HepG2 (cell line): ENCODE measurements around the gene KCNH8. TPM values are rescaled to one million over a fixed set of nuclear protein-coding genes. Genes with fewer than 3 reads are reported as not detected.
"Not testable (repeated sequence)": the region's sequence is repeated elsewhere in the genome, so short reads cannot be mapped to it uniquely, and the experiment has no call there.

Experiments
- ATAC-seq: fragments of 200-7000 bp; cut with Tn5 transposase; 3 replicates; pipeline ENCODE4 v1.9.1; 2020; ENCODE audit warnings: mild to moderate bottlenecking, moderate library complexity
- BruUV-seq: library from RNA; stranded (reverse); fragments of 400-500 nt; replicated peaks from 2 replicates; lab custom pipeline; 2021; lab: Mats Ljungman, UMichigan
- CTCF ChIA-PET: fragments of 300-600 bp; formaldehyde crosslinking; extraction: SDS; loops from one replicate; lab custom pipeline; 2021; ENCODE audit warnings: low total read pairs, inconsistent platforms, low intra/inter-chr PET ratio; lab: Yijun Ruan, JAX
- POLR2A ChIA-PET: fragments of 350-600 bp; sonication (Branson Sonifier 250); formaldehyde crosslinking; loops from one replicate; lab custom pipeline; 2020; ENCODE audit warnings: antibody characterized with exemption, inconsistent platforms; lab: Yijun Ruan, JAX
- DNase-seq: peaks from one replicate; pipeline ENCODE4 v3.0.0-alpha.2; 2015; ENCODE audit warnings: low spot score
- FAIRE-seq: peaks from 3 replicates; lab custom pipeline; 2011; peaks lifted over from hg19 to GRCh38; lab: Jason Lieb, UNC
- H2AFZ ChIP-seq: one replicate; pipeline ENCODE4 v1.6.1; 2011; ENCODE audit warnings: low read length, inconsistent platforms
- H3K27ac ChIP-seq: fragments of 300-600 bp; 3 replicates; pipeline ENCODE4 v1.8.0; 2011; ENCODE audit warnings: mixed run types, mild to moderate bottlenecking, mixed read lengths, low read length, inconsistent platforms; ENCODE audit not compliant: insufficient read depth; ENCODE audit errors: extremely low read length
- H3K27me3 ChIP-seq, 2 experiments: fragments of 200-600 bp in 1 of 2; 2 replicates in 1 of 2; 3 replicates in 1 of 2; pipeline versions ENCODE4 v1.6.0 to v1.8.0; 2011; ENCODE audit warnings: low read length in 2 of 2, mild to moderate bottlenecking in 2 of 2, moderate library complexity in 2 of 2, inconsistent platforms in 1 of 2; ENCODE audit not compliant: insufficient read depth in 2 of 2, control insufficient read depth in 1 of 2
- H3K36me3 ChIP-seq, 2 experiments: fragments of 200-600 bp in 1 of 2; replicated peaks in 1 of 2; 2 replicates in 1 of 2; 3 replicates in 1 of 2; pipeline versions ENCODE4 v1.5.1 to v1.8.0; 2011; ENCODE audit warnings: low read length in 2 of 2, inconsistent platforms in 1 of 2; ENCODE audit not compliant: insufficient read depth in 2 of 2, control insufficient read depth in 1 of 2
- H3K4me1 ChIP-seq: 2 replicates; pipeline ENCODE4 v1.5.1; 2012; ENCODE audit warnings: low read length, inconsistent platforms; ENCODE audit not compliant: insufficient read depth
- H3K4me2 ChIP-seq: 2 replicates; pipeline ENCODE4 v1.6.0; 2011; ENCODE audit warnings: low read depth, low read length, inconsistent platforms
- H3K4me3 ChIP-seq, 3 experiments: fragments of 200-600 bp in 1 of 3; sonication (generic), shearing (Covaris generic) in 1 of 3; replicated peaks in 1 of 3; 2 replicates each; pipeline ENCODE4 v1.5.1; 2011 to 2016; ENCODE audit warnings: low read length in 3 of 3, inconsistent platforms in 2 of 3, low read depth in 2 of 3, mild to moderate bottlenecking in 2 of 3, control low read depth in 1 of 3, mixed read lengths in 1 of 3; ENCODE audit not compliant: insufficient read depth in 1 of 3
- H3K79me2 ChIP-seq: one replicate; pipeline ENCODE4 v1.6.1; 2011; ENCODE audit warnings: low read length, inconsistent platforms; ENCODE audit not compliant: insufficient read depth
- H3K9ac ChIP-seq: 2 replicates; pipeline ENCODE4 v1.6.0; 2011; ENCODE audit warnings: mild to moderate bottlenecking, low read depth, low read length, inconsistent platforms; ENCODE audit not compliant: insufficient read depth
- H3K9me3 ChIP-seq: 2 replicates; pipeline ENCODE4 v1.5.1; 2012; ENCODE audit warnings: mild to moderate bottlenecking, low read length
- H4K20me1 ChIP-seq: 2 replicates; pipeline ENCODE4 v1.6.0; 2011; ENCODE audit warnings: inconsistent platforms, mild to moderate bottlenecking, low read length, moderate library complexity; ENCODE audit not compliant: insufficient read depth
- DMAP1 ChIP-seq: IDR thresholded peaks from 2 replicates; pipeline ENCODE4 v1.6.1; 2016
- FOXA1 ChIP-seq, 2 experiments: fragments of 450-650 bp in 1 of 2; sonication (generic) in 1 of 2; formaldehyde crosslinking in 1 of 2; IDR thresholded peaks; 2 replicates each; pipeline versions ENCODE4 v1.4.0 to v1.6.1; 2016 to 2020; ENCODE audit warnings: missing genetic modification reagents in 1 of 2
- FOXA3 ChIP-seq: IDR thresholded peaks from 2 replicates; pipeline ENCODE4 v1.6.1; 2016; ENCODE audit warnings: missing genetic modification reagents, missing compliant biosample characterization
- GABPB1 ChIP-seq: IDR thresholded peaks from 2 replicates; pipeline ENCODE4 v1.6.1; 2016; ENCODE audit warnings: mild to moderate bottlenecking, missing genetic modification reagents, moderate library complexity, missing compliant biosample characterization
- HNF4A ChIP-seq: sonication (generic); formaldehyde crosslinking; IDR thresholded peaks from 2 replicates; pipeline ENCODE4 v1.4.0; 2020; ENCODE audit warnings: missing genetic modification reagents
- PHF8 ChIP-seq: sonication (generic); formaldehyde crosslinking; IDR thresholded peaks from 2 replicates; pipeline ENCODE4 v1.5.0; 2020; ENCODE audit warnings: missing genetic modification reagents
- POGZ ChIP-seq: sonication (generic); formaldehyde crosslinking; IDR thresholded peaks from 2 replicates; pipeline ENCODE4 v1.4.0; 2020; ENCODE audit warnings: mild to moderate bottlenecking, missing genetic modification reagents
- RARA ChIP-seq: IDR thresholded peaks from 2 replicates; pipeline ENCODE4 v1.6.1; 2016; ENCODE audit warnings: missing genetic modification reagents, missing compliant biosample characterization
- RXRB ChIP-seq: IDR thresholded peaks from 2 replicates; pipeline ENCODE4 v1.6.1; 2016; ENCODE audit warnings: borderline replicate concordance, missing genetic modification reagents, missing compliant biosample characterization
- SAP130 ChIP-seq: IDR thresholded peaks from 2 replicates; pipeline ENCODE4 v1.6.1; 2016; ENCODE audit warnings: low read depth
- SP5 ChIP-seq: IDR thresholded peaks from 2 replicates; pipeline ENCODE4 v1.6.1; 2016; ENCODE audit warnings: low read depth, borderline replicate concordance
- YY1 ChIP-seq: IDR thresholded peaks from 2 replicates; pipeline ENCODE4 v1.6.1; 2011; ENCODE audit warnings: low read length, low read depth, moderate library complexity, mild to moderate bottlenecking; ENCODE audit not compliant: insufficient read depth, insufficient replicate concordance
- ZBTB7B ChIP-seq: sonication (generic); formaldehyde crosslinking; IDR thresholded peaks from 2 replicates; pipeline ENCODE4 v1.4.0; 2020; ENCODE audit warnings: missing genetic modification reagents
- WGBS: methylation state at CpG from one replicate; pipeline ENCODE4 v1.1.6; 2017; ENCODE audit warnings: low lambda C conversion rate; 5-methylcytosine and 5-hydroxymethylcytosine counted together
- in situ Hi-C: cut with HindIII; loops from 2 replicates; pipeline ENCODE4 v1.10.0; 2017; ENCODE audit warnings: low pct_unique_long_range_greater_than_20kb; ENCODE audit not compliant: extremely low pct_ligation_motif_present
- intact Hi-C: fragments of 100-400 bp; cut with micrococcal nuclease; formaldehyde crosslinking; loops from one replicate; pipeline ENCODE4 v1.10.0; 2022; ENCODE audit not compliant: unreplicated experiment
- polyA plus RNA-seq, 8 experiments: library from polyadenylated mRNA; depleted of rRNA in 3 of 8; stranded (reverse) in 7 of 8; unstranded in 1 of 8; fragments of >200 nt; fragmentation: Illumina TruSeq in 4 of 8; extraction: Trizol in 4 of 8; gene quantifications; 2 replicates each; pipeline versions ENCODE4 v1.2.1 to v1.2.3, GENCODE V29; 2011 to 2016; ENCODE audit warnings: low read depth in 4 of 8, missing spikeins in 1 of 8, mixed read lengths in 1 of 8; ENCODE audit not compliant: insufficient read depth in 1 of 8
- total RNA-seq, 5 experiments: library from RNA; depleted of rRNA; stranded (reverse); fragments of >200 nt; fragmentation: Illumina TruSeq; extraction: Trizol; gene quantifications; 2 replicates each; pipeline ENCODE4 v1.2.3, GENCODE V29; 2016; ENCODE audit warnings: low read depth in 1 of 5
- TF ChIP-seq, protein P1 (sequence below): sonication (generic); formaldehyde crosslinking; conservative IDR thresholded peaks from 2 replicates; pipeline ENCODE4 v1.4.0; 2020; ENCODE audit warnings: mild to moderate bottlenecking, missing genetic modification reagents, moderate library complexity
- TF ChIP-seq, protein P2 (sequence below): IDR thresholded peaks from 2 replicates; pipeline ENCODE4 v1.4.0; 2020; ENCODE audit warnings: mild to moderate bottlenecking, missing genetic modification reagents

KCNH8 gene
- total and polyA plus RNA-seq, 2 of the 13 experiments (the other 11 are each of a cell fraction or from before 2014, with no cell fraction given): 0.04 TPM; not detected in 1

DNA sequence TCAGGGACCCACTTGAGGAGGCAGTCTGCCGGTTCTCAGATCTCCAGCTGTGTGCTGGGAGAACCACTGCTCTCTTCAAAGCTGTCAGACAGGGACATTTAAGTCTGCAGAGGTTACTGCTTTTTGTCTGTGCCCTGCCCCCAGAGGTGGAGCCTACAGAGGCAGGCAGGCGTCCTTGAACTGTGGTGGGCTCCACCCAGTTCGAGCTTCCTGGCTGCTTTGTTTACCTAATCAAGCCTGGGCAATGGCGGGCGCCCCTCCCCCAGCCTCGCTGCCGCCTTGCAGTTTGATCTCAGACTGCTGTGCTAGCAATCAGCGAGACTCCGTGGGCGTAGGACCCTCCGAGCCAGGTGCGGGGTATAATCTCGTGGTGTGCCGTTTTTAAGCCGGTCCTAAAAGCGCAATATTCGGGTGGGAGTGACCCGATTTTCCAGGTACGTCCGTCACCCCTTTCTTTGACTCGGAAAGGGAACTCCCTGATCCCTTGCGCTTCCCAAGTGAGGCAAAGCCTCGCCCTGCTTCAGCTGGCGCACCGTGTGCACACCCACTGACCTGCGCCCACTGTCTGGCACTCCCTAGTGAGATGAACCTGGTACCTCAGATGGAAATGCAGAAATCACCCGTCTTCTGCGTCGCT lies 45.5 kb upstream of the KCNH8 start:
- in situ Hi-C loops; DNase-seq; H2AFZ ChIP-seq; H3K27ac ChIP-seq; FAIRE-seq; H3K36me3 ChIP-seq; intact Hi-C loops; H4K20me1 ChIP-seq; H3K9me3 ChIP-seq; H3K27me3 ChIP-seq; H3K9ac ChIP-seq; H3K79me2 ChIP-seq; H3K4me1 ChIP-seq; CTCF ChIA-PET; TF ChIP-seq FOXA1 (IDR thresholded peaks at IDR 0.05): not testable (repeated sequence)
- ATAC-seq: peak; percentile 32; the same call in 1 of the 3 replicates
- POLR2A ChIA-PET: interaction anchor here (1.4 kb wide), 1 partner anchor 44 kb away, joined by 7 read pairs; no protein-coding TSS in a partner anchor
- Histone ChIP-seq H3K4me2 (peak overlapping the region; percentile 49), H3K4me3 (peak overlapping the region; percentile 12 to 40 (median 39); a peak in 5 of 6 replicates)
- TSS peak; percentile 78 for BruUV-seq
- 38% methylated on average over 11 of the region's 29 CpGs for WGBS
- TF ChIP-seq PHF8 (CRISPR knock-in tag) (peak; percentile 20; the same call in 1 of the 2 replicates), FOXA1 (CRISPR knock-in tag; IDR thresholded peaks at IDR 0.05) (peak; percentile 79), FOXA3 (CRISPR knock-in tag) (peak; percentile 65), ZBTB7B (CRISPR knock-in tag) (0 out of 2 replicates have a peak, but pooled peaks have one; percentile 15), GABPB1 (CRISPR knock-in tag) (peak; percentile 48), YY1 (peak; percentile 27), SP5 (peak; percentile 87), POGZ (0 out of 2 replicates have a peak, but pooled peaks have one; percentile 41), RXRB (CRISPR knock-in tag) (0 out of 2 replicates have a peak, but pooled peaks have one; percentile 15), HNF4A (CRISPR knock-in tag) (peak; percentile 38; the same call in 1 of the 2 replicates), DMAP1 (CRISPR knock-in tag) (0 out of 2 replicates have a peak, but pooled peaks have one; percentile 26), SAP130 (CRISPR knock-in tag) (peak; percentile 34; the same call in 1 of the 2 replicates), RARA (CRISPR knock-in tag) (peak; percentile 31; the same call in 1 of the 2 replicates)
- TF ChIP-seq, protein P1, sequence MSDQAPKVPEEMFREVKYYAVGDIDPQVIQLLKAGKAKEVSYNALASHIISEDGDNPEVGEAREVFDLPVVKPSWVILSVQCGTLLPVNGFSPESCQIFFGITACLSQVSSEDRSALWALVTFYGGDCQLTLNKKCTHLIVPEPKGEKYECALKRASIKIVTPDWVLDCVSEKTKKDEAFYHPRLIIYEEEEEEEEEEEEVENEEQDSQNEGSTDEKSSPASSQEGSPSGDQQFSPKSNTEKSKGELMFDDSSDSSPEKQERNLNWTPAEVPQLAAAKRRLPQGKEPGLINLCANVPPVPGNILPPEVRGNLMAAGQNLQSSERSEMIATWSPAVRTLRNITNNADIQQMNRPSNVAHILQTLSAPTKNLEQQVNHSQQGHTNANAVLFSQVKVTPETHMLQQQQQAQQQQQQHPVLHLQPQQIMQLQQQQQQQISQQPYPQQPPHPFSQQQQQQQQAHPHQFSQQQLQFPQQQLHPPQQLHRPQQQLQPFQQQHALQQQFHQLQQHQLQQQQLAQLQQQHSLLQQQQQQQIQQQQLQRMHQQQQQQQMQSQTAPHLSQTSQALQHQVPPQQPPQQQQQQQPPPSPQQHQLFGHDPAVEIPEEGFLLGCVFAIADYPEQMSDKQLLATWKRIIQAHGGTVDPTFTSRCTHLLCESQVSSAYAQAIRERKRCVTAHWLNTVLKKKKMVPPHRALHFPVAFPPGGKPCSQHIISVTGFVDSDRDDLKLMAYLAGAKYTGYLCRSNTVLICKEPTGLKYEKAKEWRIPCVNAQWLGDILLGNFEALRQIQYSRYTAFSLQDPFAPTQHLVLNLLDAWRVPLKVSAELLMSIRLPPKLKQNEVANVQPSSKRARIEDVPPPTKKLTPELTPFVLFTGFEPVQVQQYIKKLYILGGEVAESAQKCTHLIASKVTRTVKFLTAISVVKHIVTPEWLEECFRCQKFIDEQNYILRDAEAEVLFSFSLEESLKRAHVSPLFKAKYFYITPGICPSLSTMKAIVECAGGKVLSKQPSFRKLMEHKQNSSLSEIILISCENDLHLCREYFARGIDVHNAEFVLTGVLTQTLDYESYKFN (CRISPR knock-in tag): peak; percentile 53; the same call in 1 of the 2 replicates
- TF ChIP-seq, protein P2, sequence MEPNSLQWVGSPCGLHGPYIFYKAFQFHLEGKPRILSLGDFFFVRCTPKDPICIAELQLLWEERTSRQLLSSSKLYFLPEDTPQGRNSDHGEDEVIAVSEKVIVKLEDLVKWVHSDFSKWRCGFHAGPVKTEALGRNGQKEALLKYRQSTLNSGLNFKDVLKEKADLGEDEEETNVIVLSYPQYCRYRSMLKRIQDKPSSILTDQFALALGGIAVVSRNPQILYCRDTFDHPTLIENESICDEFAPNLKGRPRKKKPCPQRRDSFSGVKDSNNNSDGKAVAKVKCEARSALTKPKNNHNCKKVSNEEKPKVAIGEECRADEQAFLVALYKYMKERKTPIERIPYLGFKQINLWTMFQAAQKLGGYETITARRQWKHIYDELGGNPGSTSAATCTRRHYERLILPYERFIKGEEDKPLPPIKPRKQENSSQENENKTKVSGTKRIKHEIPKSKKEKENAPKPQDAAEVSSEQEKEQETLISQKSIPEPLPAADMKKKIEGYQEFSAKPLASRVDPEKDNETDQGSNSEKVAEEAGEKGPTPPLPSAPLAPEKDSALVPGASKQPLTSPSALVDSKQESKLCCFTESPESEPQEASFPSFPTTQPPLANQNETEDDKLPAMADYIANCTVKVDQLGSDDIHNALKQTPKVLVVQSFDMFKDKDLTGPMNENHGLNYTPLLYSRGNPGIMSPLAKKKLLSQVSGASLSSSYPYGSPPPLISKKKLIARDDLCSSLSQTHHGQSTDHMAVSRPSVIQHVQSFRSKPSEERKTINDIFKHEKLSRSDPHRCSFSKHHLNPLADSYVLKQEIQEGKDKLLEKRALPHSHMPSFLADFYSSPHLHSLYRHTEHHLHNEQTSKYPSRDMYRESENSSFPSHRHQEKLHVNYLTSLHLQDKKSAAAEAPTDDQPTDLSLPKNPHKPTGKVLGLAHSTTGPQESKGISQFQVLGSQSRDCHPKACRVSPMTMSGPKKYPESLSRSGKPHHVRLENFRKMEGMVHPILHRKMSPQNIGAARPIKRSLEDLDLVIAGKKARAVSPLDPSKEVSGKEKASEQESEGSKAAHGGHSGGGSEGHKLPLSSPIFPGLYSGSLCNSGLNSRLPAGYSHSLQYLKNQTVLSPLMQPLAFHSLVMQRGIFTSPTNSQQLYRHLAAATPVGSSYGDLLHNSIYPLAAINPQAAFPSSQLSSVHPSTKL (CRISPR knock-in tag): peak; percentile 56; the same call in 1 of the 2 replicates
